ENCODE results near the gene CYB561D1. TPM values are rescaled to one million over a fixed set of nuclear protein-coding genes. Genes with fewer than 3 reads are reported as not detected.

Gene CYB561D1
- total RNA-seq, 1 donor from 2014 or later, result 13.1 TPM

DNA sequence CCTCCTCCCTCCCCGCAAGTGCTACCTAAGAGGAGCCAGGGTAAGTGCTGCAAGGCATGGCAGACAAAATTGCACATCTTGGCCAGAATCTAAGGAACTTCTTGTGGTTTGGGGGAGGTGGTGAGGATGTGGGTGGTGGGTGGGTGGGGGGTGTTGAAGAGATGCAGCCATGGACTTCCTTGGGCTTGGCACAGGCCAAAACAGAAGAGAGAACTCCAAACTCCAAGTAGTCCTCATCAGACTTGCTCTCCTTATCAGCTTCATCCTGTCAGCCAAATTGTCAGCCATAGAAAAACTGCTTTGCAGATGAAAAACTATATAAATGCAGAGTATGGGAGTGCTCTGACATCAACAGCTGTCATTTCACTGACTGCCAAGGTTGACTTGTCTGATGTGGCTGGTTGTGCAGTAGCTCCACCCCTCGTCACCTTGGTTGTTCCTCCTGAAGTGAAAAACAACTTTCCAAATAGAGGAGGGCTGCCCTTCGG lies 8.5 kb downstream of the CYB561D1 start:
- Histone ChIP-seq H3K27ac (peak overlapping the region; percentile 11), H3K4me1 (peaks cover 45% of the 10 kb centered on the region), H3K4me3 (no peak overlapping the region), H3K9me3 (no peaks in the 10 kb centered on the region), H3K36me3 (no peaks in the 10 kb centered on the region), H3K27me3 (no peaks in the 10 kb centered on the region)
- intact Hi-C loops (cut with DNase I), result no loop called here
- TF ChIP-seq, protein P1, sequence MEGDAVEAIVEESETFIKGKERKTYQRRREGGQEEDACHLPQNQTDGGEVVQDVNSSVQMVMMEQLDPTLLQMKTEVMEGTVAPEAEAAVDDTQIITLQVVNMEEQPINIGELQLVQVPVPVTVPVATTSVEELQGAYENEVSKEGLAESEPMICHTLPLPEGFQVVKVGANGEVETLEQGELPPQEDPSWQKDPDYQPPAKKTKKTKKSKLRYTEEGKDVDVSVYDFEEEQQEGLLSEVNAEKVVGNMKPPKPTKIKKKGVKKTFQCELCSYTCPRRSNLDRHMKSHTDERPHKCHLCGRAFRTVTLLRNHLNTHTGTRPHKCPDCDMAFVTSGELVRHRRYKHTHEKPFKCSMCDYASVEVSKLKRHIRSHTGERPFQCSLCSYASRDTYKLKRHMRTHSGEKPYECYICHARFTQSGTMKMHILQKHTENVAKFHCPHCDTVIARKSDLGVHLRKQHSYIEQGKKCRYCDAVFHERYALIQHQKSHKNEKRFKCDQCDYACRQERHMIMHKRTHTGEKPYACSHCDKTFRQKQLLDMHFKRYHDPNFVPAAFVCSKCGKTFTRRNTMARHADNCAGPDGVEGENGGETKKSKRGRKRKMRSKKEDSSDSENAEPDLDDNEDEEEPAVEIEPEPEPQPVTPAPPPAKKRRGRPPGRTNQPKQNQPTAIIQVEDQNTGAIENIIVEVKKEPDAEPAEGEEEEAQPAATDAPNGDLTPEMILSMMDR (IDR thresholded peaks at IDR 0.05), result no peak
- DNase-seq (no peak), ATAC-seq (no peak)

DNA sequence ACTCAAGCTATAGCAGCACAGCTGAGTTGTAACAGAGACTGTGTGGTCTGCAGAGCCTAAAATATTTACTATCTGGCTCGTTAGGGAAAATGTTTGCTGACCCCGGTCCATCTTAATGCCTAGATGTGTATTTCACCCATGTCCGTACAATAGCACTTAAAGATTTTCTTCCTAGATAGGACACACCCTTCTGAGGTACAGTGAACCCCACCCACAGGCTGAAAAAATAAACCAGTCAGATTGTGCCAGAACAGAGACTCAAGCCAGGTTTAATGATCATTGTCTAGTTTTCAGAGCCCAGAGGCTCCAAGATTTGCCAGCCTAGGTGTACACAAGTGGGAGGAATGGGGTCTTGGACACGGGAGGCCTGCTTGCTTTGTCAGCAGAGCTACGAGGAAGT lies 10.0 kb downstream of the CYB561D1 start:
- Histone ChIP-seq H3K27ac (peak overlapping the region; percentile 24), H3K36me3 (no peaks in the 10 kb centered on the region), H3K4me1 (peaks cover 41% of the 10 kb centered on the region), H3K9me3 (no peaks in the 10 kb centered on the region), H3K27me3 (no peaks in the 10 kb centered on the region), H3K4me3 (no peak overlapping the region)
- intact Hi-C loops (cut with DNase I), result no loop called here
- ATAC-seq (no peak), DNase-seq (no peak)
- TF ChIP-seq, protein P1 (IDR thresholded peaks at IDR 0.05), result no peak

DNA sequence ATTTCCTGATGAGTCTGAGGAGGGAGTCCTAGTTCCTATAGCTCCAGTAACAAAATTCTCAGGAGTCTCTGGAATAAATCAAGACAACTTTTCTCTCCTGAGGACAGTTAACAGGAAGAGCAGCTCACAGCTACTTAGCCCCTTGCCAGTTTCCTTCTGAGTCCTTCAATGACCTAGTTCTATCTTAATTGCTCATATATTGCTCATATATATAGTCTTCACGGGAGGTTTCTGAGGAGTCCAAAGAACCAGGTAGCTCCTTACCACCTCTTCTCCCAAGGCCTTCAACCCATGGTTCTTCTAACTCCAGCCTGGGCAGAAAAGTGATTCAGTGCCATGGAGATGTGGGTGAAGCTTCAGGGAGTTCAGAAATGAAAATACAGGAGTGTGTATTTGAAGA lies 11.1 kb downstream of the CYB561D1 start:
- no peaks in the 10 kb centered on the region for H3K9me3 ChIP-seq
- TF ChIP-seq, protein P1 (IDR thresholded peaks at IDR 0.05), result no peak
- DNase-seq, result no peak
- no peak for ATAC-seq
- H3K27me3 ChIP-seq, result no peaks in the 10 kb centered on the region
- H3K4me1 ChIP-seq, result peaks cover 32% of the 10 kb centered on the region
- intact Hi-C loops (cut with DNase I), result no loop called here
- no peak overlapping the region for H3K27ac ChIP-seq
- no peak overlapping the region for H3K4me3 ChIP-seq
- no peaks in the 10 kb centered on the region for H3K36me3 ChIP-seq

DNA sequence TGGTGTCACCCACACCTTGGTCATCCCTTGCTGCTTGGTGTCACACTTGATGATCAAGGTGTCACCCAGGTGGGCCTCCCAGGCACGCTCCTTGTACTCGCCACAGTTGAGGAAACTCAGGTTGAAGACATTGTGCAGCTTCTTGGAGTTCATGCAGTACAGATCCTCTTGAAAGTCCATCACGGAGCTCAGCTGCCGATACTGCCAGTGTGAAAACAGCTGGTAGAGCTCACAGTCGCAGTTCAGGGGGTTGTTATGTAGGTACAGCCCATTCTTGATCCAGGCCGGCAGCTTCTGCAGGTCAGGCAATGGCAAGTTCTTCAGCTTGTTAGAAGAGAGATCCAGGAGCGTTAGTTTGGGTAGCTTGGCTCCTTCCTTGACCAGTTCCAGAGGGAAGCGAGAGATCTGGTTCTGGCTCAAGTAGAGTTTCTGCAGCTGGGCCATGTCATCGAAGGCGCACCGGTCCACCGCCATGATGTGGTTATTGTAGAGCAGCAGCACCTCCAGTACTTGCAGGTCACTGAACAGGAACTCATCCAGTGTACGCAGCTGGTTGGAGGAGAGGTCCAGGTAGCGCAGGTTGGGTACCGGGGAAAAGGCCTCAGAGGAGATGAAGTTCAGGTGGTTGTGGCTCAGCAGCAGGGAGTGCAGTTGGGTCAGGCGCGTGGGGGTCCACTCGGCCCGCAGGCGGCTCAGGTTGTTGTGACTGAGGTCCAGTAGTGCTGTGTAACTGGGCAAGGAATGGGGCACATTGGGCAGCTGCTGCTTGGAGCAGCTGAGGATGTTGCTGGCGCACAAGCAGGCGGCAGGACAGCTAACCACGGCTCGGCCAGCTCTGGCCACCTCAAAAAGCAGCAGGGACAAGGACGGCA lies 14.3 kb downstream of the CYB561D1 start:
- TF ChIP-seq, protein P1 (IDR thresholded peaks at IDR 0.05), result no peak
- intact Hi-C loops (cut with DNase I), result no loop called here
- no peak for DNase-seq
- Histone ChIP-seq H3K4me3 (peak overlapping the region; percentile 68), H3K27me3 (no peaks in the 10 kb centered on the region), H3K36me3 (no peaks in the 10 kb centered on the region), H3K9me3 (no peaks in the 10 kb centered on the region), H3K4me1 (peaks cover 15% of the 10 kb centered on the region), H3K27ac (no peak overlapping the region)
- ATAC-seq, result no peak

DNA sequence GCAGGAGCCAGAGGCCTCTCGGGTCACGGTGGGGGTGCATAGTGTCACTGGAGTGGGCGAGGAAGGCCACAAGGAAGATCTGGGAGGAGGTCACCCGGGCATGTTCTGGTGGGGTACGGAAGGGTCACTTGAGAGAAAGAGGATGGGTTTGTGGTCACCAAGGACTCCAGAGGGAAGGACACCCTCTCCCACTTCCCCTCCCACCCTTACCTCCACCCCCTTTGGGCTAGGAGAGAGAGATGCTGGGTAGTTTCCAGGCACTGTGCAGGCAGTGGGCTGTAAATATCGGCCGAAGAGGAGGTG lies 14.9 kb downstream of the CYB561D1 start:
- no peaks in the 10 kb centered on the region for H3K36me3 ChIP-seq
- intact Hi-C loops (cut with DNase I), result no loop called here
- ATAC-seq (no peak), DNase-seq (no peak)
- TF ChIP-seq, protein P1 (IDR thresholded peaks at IDR 0.05), result no peak
- peaks cover 12% of the 10 kb centered on the region for H3K4me1 ChIP-seq
- no peaks in the 10 kb centered on the region for H3K9me3 ChIP-seq
- no peaks in the 10 kb centered on the region for H3K27me3 ChIP-seq
- peak overlapping the region; percentile 68 for H3K4me3 ChIP-seq
- no peak overlapping the region for H3K27ac ChIP-seq

Data from upper lobe of right lung (tissue), 1 donor.